GM19438 (cell line): ENCODE data around the gene NT5C3A.
A peak's percentile ranks its signal among the peaks of the same experiment; 100 is the strongest.
"Not testable (repeated sequence)": the region's sequence is repeated elsewhere in the genome, so short reads cannot be mapped to it uniquely, and the experiment has no call there.

ENCODE experiments used
- ATAC-seq: cut with Tn5 transposase; IDR thresholded peaks from one replicate; pipeline ENCODE4 v1.9.1; 2021; ENCODE audit warnings: low read depth; ENCODE audit not compliant: unreplicated experiment

NT5C3A gene

GRCh38 chr7:32991975-32992700 is 70.4 kb downstream of the NT5C3A start:
- not testable (repeated sequence) for ATAC-seq

GRCh38 chr7:32991068-32991585 is 71.4 kb downstream of the NT5C3A start:
- ATAC-seq = not testable (repeated sequence)

DNA sequence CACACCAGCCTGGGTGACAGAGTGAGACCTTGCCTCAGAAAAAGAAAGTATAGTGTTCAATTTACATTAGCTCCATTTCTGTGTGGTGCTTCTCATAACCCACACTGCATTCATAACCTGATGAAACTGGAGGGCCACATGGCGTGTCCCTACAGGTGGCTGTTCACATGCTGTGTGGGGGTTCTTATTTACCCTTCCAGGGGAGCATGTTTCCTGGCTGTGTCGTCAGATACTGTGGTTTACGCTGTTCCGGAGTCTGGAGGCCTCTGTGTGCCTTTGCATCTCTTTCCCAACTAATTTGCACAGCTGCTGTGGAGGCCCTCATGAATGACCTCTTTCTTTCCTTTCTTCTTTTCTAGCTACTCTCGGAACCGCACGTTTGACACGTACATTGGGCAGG is 74.4 kb downstream of the NT5C3A start:
- ATAC-seq = peak; percentile 88

DNA sequence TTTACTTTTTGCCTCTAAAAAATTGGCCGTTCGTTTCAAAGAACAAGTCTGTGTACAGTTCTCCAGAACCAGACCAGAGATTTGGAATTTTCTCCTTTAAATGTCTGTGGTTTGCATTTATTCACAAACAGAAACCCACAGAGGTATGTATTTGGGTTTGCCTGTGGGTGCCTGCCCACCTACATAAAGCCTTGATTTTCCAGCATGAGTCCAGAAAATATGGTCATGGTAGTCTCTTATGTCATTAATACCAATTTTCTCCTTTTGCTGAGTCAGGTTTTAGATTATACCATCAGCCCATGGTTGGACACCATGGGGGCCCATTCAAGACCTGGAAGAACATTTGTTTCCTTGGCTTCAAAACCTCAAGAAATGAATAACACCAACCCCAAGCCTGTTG is 82.7 kb downstream of the NT5C3A start:
- ATAC-seq = not testable (repeated sequence)

GRCh38 chr7:32979246-32979645 is 83.3 kb downstream of the NT5C3A start:
- not testable (repeated sequence) for ATAC-seq

DNA sequence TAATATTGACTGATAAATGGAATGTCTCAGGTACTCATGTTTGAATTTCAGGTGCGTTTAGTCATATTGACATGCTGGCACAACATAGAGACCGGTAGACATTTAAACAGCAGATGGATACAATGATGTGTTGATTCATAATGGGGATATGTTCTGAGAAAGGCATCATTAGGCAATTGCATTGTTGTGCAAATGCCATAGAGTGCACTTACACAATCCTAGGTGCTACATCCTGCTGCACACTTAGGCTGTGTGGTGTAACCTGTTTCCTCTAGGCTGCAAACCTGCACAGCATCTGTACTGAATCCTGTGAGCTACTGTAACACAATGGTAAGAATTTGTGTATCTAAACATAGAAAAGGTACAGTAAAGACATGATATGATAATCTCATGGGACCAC is 85.4 kb downstream of the NT5C3A start:
- not testable (repeated sequence) for ATAC-seq

DNA sequence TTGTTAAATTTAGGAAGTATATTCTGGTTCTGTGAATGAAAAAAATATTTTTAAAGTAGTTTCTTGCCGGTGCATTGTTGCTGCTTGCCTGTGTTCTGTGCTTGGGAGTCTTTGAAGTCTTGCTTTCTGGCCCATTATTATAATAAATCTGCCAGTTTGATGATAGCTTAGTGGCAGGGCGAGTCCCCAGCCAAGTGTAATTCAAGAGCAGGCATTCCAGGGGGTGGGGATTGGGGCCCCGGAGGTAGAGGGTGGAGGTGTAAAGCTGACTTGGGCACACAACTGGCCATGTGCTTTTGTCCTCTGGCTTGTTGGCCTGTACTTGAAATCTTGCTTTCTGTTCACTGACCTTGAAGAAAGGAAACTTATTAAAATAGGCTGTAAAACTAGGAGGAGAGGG is 90.6 kb downstream of the NT5C3A start:
- ATAC-seq = not testable (repeated sequence)

- not testable (repeated sequence) for ATAC-seq
These were observed 95.4 kb downstream of the NT5C3A start for GRCh38 chr7:32967268-32967582.

GRCh38 chr7:32966489-32967267 is 95.9 kb downstream of the NT5C3A start:
- ATAC-seq = not testable (repeated sequence)

- peak; percentile 96 for ATAC-seq
These were observed 98.0 kb downstream of the NT5C3A start for GRCh38 chr7:32964461-32965159.
